GM18861 (cell line): ENCODE data around the gene SPPL2B.

Experiments
- ATAC-seq: cut with Tn5 transposase; IDR thresholded peaks from one replicate; pipeline ENCODE4 v1.9.1; 2021; ENCODE audit not compliant: unreplicated experiment

SPPL2B gene

GRCh38 chr19:2353159-2353886 lies 24.8 kb downstream of the SPPL2B start:
- no peak for ATAC-seq

- ATAC-seq = no peak
These were observed 25.6 kb downstream of the SPPL2B start for GRCh38 chr19:2353887-2354592.

GRCh38 chr19:2354670-2355069 lies 26.2 kb downstream of the SPPL2B start:
- no peak for ATAC-seq

- no peak for ATAC-seq
These were observed 26.9 kb downstream of the SPPL2B start for GRCh38 chr19:2355168-2356035.

GRCh38 chr19:2356036-2356646 lies 27.7 kb downstream of the SPPL2B start:
- no peak for ATAC-seq

GRCh38 chr19:2357279-2358206 lies 29.1 kb downstream of the SPPL2B start:
- ATAC-seq = no peak

GRCh38 chr19:2358548-2359173 lies 30.2 kb downstream of the SPPL2B start:
- no peak for ATAC-seq

GRCh38 chr19:2359992-2360685 lies 31.7 kb downstream of the SPPL2B start, which contains the start of gene TMPRSS9:
Gene TMPRSS9 (plus strand): TSS chr19:2360265. CDS start chr19:2389786, 29,521 bp downstream.
- ATAC-seq = no peak

- ATAC-seq = no peak
These were observed 32.3 kb downstream of the SPPL2B start for GRCh38 chr19:2360833-2361232.

GRCh38 chr19:2361246-2362045 lies 33.0 kb downstream of the SPPL2B start:
- ATAC-seq = no peak

- no peak for ATAC-seq
These were observed 33.8 kb downstream of the SPPL2B start for GRCh38 chr19:2362046-2362969.

GRCh38 chr19:2362970-2363300 lies 34.5 kb downstream of the SPPL2B start:
- no peak for ATAC-seq

- no peak for ATAC-seq
These were observed 34.9 kb downstream of the SPPL2B start for GRCh38 chr19:2363419-2363818.

GRCh38 chr19:2365201-2365970 lies 36.9 kb downstream of the SPPL2B start:
- no peak for ATAC-seq

- no peak for ATAC-seq
These were observed 43.2 kb downstream of the SPPL2B start for GRCh38 chr19:2371656-2372055.

- no peak for ATAC-seq
These were observed 43.7 kb downstream of the SPPL2B start for GRCh38 chr19:2372076-2372612.
